Activated gamma-delta T cell treated with anti-CD3 and anti-CD28 coated beads, Interleukin-2, amount 50 U/mL, for 16 hours (primary cell): Measurements from ENCODE around the gene CLEC2L.

Experiments used
- DNase-seq: peaks from one replicate; pipeline ENCODE4 v3.0.0-alpha.2; 2020; ENCODE audit warnings: low read depth

The CLEC2L gene

GRCh38 chr7:139523199-139523941 is at the start of gene CLEC2L:
CLEC2L (plus strand) TSS chr7:139523685; CDS start chr7:139523928, 243 bp downstream.
- DNase-seq = no peak

DNA sequence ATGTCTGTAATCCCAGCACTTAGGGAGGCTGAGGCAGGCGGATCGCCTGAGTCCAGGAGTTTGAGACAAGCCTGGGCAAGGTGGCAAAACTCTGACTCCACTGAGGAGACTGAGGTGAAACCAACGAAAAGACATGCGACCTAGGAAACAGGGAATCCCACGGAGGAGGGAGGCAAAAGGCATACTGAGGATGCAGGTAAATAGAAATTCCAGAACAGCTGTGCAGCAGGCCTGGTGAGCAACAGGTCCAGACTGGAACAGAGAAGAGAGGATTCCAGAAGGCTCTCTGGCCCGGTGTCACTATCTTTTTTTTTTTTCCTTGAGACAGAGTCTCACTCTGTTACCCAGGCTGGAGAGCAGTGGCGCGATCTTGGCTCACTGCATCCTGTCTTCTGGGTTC is 47.3 kb upstream of the CLEC2L start:
- DNase-seq = no peak

- no peak for DNase-seq
Observed at GRCh38 chr7:139476891-139477290, 46.6 kb upstream of the CLEC2L start.

GRCh38 chr7:139479620-139480019 is 43.9 kb upstream of the CLEC2L start:
- no peak for DNase-seq

GRCh38 chr7:139481364-139481763 is 42.1 kb upstream of the CLEC2L start:
- DNase-seq = no peak

GRCh38 chr7:139482122-139482521 is 41.4 kb upstream of the CLEC2L start:
- DNase-seq = no peak

- DNase-seq = no peak
Observed at GRCh38 chr7:139482662-139483466, 40.6 kb upstream of the CLEC2L start.

DNA sequence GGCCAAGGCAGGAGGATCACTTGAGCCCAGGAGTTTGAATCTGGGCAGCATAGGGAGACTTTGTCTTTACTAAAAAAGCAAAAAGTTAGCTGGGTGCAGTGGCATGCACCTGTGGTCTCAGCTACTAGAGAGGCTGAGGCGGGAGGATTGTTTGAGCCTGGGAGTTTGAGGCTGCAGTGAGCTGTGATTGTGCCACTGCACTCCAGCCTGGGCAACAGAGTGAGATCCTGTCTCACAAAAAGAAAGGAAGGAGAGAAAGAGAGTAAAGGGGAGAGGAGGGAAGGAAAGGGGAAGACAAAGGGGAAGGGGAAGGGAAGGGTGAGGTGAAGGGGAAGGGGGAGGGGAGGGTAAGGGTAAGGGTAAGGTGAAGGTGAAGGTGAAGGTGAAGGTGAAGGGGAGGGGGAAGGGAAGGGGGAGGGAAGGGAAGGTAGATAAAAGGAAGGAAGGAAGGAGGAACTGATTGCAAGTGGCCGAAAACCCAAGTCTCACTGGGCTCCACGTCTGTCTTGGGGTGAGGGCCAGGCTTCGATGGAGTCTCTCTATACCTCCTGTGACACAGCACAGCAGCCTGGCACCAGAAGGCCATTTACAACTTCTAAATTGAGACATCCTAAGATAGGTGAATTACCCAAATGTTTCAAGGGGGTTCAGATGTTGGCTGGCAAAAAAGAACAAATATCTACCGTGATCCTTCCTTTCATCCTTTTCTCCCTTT is 36.0 kb upstream of the CLEC2L start:
- DNase-seq = no peak

DNA sequence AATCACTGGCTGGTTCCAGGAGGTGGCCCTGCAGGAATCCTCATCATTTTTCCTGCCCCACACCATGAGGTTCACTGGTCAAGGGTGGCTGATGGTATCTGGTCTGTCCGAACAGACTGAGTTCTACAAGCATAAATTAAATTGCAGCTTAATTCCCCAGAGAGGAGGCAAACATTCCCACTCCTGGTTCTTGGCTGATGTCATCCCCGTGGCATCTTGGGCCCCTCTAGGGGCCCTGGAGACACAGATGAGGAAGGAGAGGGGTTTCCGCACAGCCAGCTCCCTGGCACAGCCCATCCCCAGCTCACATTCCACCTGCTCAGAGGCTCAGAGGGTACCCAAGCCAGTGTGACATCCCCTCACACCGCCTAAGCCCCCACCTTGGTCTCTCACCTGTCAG is 34.7 kb upstream of the CLEC2L start:
- no peak for DNase-seq

DNA sequence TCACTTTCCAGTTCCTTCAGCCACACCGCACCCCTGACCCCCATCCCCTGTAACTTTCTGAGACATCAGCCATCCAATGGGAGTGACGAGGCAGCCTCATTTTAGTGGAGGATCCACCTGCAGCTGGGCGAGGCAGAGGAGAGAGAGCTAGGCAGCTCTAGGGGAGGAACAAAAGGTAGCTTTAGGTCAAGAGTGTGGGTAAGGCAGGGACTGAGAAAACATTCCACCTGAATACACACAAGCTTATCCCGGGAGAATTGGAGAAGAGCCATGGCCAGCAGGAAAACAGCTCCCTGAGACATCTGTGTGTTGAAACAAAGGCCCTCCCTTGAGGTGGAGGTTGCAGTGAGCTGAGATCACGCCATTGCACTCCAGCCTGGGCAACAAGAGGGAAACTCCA is 33.4 kb upstream of the CLEC2L start:
- DNase-seq = no peak

- DNase-seq = no peak
Observed at GRCh38 chr7:139492293-139492692, 31.2 kb upstream of the CLEC2L start.

DNA sequence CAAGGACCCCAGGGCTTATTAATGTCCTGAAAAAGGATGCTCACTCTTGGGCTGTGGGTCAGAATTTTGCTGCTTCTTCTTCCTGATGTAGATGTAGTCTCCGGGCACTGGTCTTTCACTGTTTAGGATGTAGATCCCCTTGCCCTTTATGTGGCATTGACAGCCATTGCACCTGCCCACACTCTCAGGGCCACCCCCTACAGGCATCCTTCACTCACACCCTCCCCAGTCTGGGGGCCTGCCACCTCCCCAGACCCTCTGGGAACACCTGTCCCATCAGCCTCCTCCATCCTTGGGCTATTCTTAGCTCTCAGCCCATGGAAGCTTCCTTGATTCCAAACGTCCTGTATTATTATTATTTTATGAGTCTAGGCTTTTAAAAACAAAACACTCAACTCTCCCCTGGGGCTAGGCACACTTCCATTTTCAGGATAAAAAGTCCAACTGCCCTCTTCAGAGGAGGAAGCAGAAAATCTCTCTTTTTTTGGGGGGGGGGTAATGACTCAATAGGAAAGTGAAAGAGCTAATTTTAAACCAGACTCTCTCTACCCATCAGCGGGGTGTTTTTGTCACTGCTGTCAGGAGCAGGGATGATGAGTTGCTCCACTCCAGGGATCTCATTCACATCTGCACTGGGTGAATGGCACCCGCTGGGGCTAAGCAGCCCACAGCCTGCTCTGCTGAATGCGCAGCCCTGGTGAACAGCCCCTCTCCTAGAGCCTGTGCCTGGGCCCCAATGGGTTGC is 28.5 kb upstream of the CLEC2L start:
- DNase-seq = no peak

- DNase-seq = no peak
Observed at GRCh38 chr7:139495580-139496125, 27.8 kb upstream of the CLEC2L start.

- DNase-seq = no peak
Observed at GRCh38 chr7:139496528-139496927, 27.0 kb upstream of the CLEC2L start.

DNA sequence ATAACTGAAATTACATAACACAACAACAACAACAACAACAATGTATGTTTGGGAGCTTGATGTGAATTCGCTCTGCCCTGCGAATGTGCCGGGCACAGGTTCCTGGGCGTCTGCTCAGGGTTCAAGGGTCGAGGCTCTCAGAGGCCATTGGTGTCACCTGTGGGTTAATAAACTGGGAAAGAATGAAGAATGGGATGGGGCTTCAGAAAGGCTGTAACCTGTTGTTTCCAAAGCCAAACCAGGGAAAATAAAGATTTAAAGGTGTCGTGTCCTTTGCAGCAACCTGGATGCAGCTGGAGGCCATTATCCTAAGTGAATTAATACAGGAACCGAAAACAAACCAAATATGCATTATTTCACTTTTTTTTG is 22.7 kb upstream of the CLEC2L start:
- no peak for DNase-seq

- DNase-seq = no peak
Observed at GRCh38 chr7:139502226-139502625, 21.3 kb upstream of the CLEC2L start.

DNA sequence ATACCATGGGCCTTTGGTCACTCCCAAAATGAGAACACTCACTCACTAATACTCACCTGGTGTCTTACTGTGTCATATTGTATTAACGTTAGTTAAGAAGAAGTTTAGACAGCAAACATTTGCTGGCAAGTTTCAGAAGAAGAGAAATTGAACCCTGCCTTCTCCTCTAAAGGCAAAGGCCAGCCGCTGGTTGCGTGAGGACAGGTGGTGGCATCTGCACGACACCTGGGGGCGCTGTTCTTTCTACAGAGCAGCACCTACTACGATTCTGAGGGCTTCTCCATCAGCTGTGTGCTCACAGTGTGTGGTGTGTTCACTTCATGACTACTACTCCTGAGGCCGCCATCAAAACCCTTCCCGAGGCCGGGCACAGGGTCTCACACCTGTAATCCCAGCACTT is 17.9 kb upstream of the CLEC2L start:
- DNase-seq = no peak

DNA sequence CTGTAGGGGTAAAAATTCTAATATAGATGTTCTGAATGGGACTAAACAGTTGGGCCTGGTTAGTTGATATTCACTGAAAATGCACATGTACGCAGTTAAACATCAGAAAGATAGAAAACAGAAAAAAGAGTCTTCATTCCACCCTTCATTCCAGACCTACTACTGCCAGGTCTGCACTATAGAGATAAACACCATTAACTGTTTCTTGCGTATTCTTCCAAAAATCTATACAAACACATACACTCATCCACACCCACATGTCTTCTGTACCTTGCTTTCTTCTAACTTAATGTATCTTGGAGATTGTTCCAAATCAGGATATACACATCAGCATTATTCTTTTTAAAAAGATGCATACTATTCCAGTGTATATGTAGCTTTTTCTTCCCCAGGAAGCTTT is 13.9 kb upstream of the CLEC2L start:
- DNase-seq = no peak

GRCh38 chr7:139511315-139511714 is 12.2 kb upstream of the CLEC2L start:
- no peak for DNase-seq

DNA sequence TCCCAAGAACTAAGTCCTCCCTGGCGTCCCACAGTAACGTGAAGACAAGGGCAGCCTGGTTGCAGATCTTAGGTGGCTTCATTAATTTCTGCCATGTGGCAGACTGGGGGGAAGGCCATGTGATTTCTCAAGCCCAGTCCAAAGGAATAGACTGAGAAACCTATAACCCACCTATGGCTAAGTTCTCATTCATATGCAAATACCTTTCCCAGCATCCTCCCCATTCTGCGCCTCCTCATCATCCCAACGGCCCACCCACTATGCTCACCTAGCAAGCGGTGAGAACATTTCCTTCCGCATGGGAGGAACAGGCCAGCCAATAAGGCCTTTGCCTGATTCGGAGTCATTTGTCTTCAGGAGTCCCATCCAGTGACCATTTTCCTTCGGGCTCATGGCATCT is 8.2 kb upstream of the CLEC2L start:
- DNase-seq = no peak

DNA sequence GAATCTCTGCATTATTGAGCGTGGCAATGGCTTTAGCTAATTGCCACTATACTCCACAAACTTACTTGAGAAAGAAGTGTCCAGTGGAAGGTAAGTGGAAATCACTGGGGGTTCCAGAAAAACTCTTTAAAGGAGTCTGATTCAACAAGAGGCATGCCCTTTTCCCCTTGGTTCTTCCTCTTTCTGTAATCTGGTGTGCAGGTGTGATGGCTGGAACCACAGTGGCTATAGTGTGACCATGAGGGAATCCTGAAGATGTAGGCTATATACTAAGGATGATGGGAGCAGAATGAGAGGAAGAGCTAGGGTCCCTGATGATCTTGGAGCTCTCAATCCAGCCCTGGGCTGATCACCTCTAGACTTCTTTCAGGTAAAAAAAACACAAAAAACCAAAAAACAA is 2.0 kb upstream of the CLEC2L start:
- no peak for DNase-seq

DNA sequence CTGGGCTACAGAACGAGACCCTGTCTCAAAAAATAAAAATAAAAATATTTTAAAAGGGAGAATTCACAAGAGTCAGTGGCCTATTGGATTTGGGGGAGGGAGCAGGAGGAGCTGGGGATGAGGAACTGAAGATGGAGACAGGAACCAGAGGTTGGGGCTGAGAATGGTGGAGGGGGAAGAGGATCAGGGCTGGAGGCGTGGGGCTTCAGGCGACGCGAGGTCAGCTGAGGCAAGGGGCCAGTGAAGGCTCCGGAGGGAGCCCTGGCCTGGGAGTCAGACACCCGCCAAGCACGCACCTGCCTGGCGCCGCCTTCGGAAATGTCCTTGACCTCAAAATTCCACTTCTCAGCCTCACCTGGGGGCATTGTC is 671 bp upstream of the CLEC2L start:
- no peak for DNase-seq
